Measurements from ENCODE around the gene TSGA10IP. TPM values are rescaled to one million over a fixed set of nuclear protein-coding genes. Genes with fewer than 3 reads are reported as not detected.

The TSGA10IP gene
- total RNA-seq, 1 donor from 2014 or later, result not detected

- Mint-ChIP-seq H3K27ac (ENCODE audit: unreplicated experiment) (no peak overlapping the region), H3K27me3 (ENCODE audit: low read depth, unreplicated experiment) (peaks cover 3% of the 10 kb centered on the region), H3K4me1 (ENCODE audit: low read depth, unreplicated experiment) (peaks cover 10% of the 10 kb centered on the region), H3K4me3 (ENCODE audit: unreplicated experiment) (no peak overlapping the region), H3K36me3 (ENCODE audit: low read depth, unreplicated experiment) (peaks cover 3% of the 10 kb centered on the region), H3K9me3 (ENCODE audit: unreplicated experiment) (peaks cover 2% of the 10 kb centered on the region)
- TF ChIP-seq EZH2 (IDR thresholded peaks at IDR 0.05; ENCODE audit: insufficient read depth, low read length) (no peak), CTCF (IDR thresholded peaks at IDR 0.05; ENCODE audit: insufficient read depth, low read depth, low read length) (no peak)
- no peak overlapping the region for H3K9ac ChIP-seq (ENCODE audit: low read length)
- H3K4me3 ChIP-seq (ENCODE audit: insufficient read depth, low read depth, low read length), result no peak overlapping the region
- H2AFZ ChIP-seq (ENCODE audit: low read depth, low read length), result no peak overlapping the region
- no peak overlapping the region for H3K4me2 ChIP-seq (ENCODE audit: low read length)
- H3K36me3 ChIP-seq (ENCODE audit: insufficient read depth, low read length), result peaks cover 9% of the 10 kb centered on the region
- DNase-seq (ENCODE audit: low read depth) (no peak), FAIRE-seq (no peak)
- peaks cover 8% of the 10 kb centered on the region for H3K4me1 ChIP-seq (ENCODE audit: insufficient read depth, low read length)
- peaks cover 3% of the 10 kb centered on the region for H3K27me3 ChIP-seq (ENCODE audit: insufficient read depth, low read length)
- peaks cover 3% of the 10 kb centered on the region for H4K20me1 ChIP-seq (ENCODE audit: insufficient read depth, low read length)
- H3K79me2 ChIP-seq (ENCODE audit: insufficient read depth, low read length), result peaks cover 11% of the 10 kb centered on the region
- H3K9me3 ChIP-seq (ENCODE audit: insufficient read depth, low read depth, low read length), result no peaks in the 10 kb centered on the region
- H3K27ac ChIP-seq (ENCODE audit: low read depth, low read length), result no peak overlapping the region
Measured at GRCh38 chr11:66008095-66008467, 62.8 kb downstream of the TSGA10IP start.

GRCh38 chr11:66008468-66009101, 63.3 kb downstream of the TSGA10IP start:
- no peak overlapping the region for H3K4me2 ChIP-seq (ENCODE audit: low read length)
- no peak overlapping the region for H2AFZ ChIP-seq (ENCODE audit: low read depth, low read length)
- H4K20me1 ChIP-seq (ENCODE audit: insufficient read depth, low read length), result peaks cover 3% of the 10 kb centered on the region
- Mint-ChIP-seq H3K36me3 (ENCODE audit: low read depth, unreplicated experiment) (peaks cover 3% of the 10 kb centered on the region), H3K9me3 (ENCODE audit: unreplicated experiment) (peaks cover 2% of the 10 kb centered on the region), H3K4me3 (ENCODE audit: unreplicated experiment) (no peak overlapping the region), H3K4me1 (ENCODE audit: low read depth, unreplicated experiment) (peaks cover 7% of the 10 kb centered on the region), H3K27me3 (ENCODE audit: low read depth, unreplicated experiment) (peaks cover 3% of the 10 kb centered on the region), H3K27ac (ENCODE audit: unreplicated experiment) (no peak overlapping the region)
- H3K27me3 ChIP-seq (ENCODE audit: insufficient read depth, low read length), result peaks cover 3% of the 10 kb centered on the region
- no peak for TF ChIP-seq CTCF (IDR thresholded peaks at IDR 0.05; ENCODE audit: insufficient read depth, low read depth, low read length)
- TF ChIP-seq EZH2 (IDR thresholded peaks at IDR 0.05; ENCODE audit: insufficient read depth, low read length), result no peak
- DNase-seq (ENCODE audit: low read depth), result no peak
- no peaks in the 10 kb centered on the region for H3K9me3 ChIP-seq (ENCODE audit: insufficient read depth, low read depth, low read length)
- no peak overlapping the region for H3K4me3 ChIP-seq (ENCODE audit: insufficient read depth, low read depth, low read length)
- no peak for FAIRE-seq
- H3K9ac ChIP-seq (ENCODE audit: low read length), result no peak overlapping the region
- H3K79me2 ChIP-seq (ENCODE audit: insufficient read depth, low read length), result peaks cover 6% of the 10 kb centered on the region
- peaks cover 9% of the 10 kb centered on the region for H3K36me3 ChIP-seq (ENCODE audit: insufficient read depth, low read length)
- H3K27ac ChIP-seq (ENCODE audit: low read depth, low read length), result no peak overlapping the region
- H3K4me1 ChIP-seq (ENCODE audit: insufficient read depth, low read length), result peaks cover 8% of the 10 kb centered on the region

Other genes with a start within 250 kb of the TSGA10IP start
- gene KAT5, start 233.2 kb upstream of the TSGA10IP start, total RNA-seq, result 26.8 and 31.4 TPM in 2 replicates
- gene RNASEH2C, start 224.7 kb upstream of the TSGA10IP start, total RNA-seq, result 24.7 and 25.0 TPM in 2 replicates
- 10.4 and 10.9 TPM in 2 replicates for gene AP5B1, start 164.5 kb upstream of the TSGA10IP start, total RNA-seq
- 0.22 and 1.0 TPM in 2 replicates for gene OVOL1, start 158.4 kb upstream of the TSGA10IP start, total RNA-seq
- gene SNX32, start 111.5 kb upstream of the TSGA10IP start, total RNA-seq, result 1.2 and 1.5 TPM in 2 replicates
- gene CFL1, start 87.3 kb upstream of the TSGA10IP start, total RNA-seq, result 1,793 and 1,931 TPM in 2 replicates
- 59.9 and 64.3 TPM in 2 replicates for gene MUS81, start 85.0 kb upstream of the TSGA10IP start, total RNA-seq
- 97.3 and 119 TPM in 2 replicates for gene EFEMP2, start 72.7 kb upstream of the TSGA10IP start, total RNA-seq
- not detected in 2 replicates for gene CTSW, start 65.6 kb upstream of the TSGA10IP start, total RNA-seq
- gene FIBP, start 57.0 kb upstream of the TSGA10IP start, total RNA-seq, result 67.4 and 68.7 TPM in 2 replicates
- gene CCDC85B, start 54.8 kb upstream of the TSGA10IP start, total RNA-seq, result 29.9 and 31.4 TPM in 2 replicates
- 24.5 and 37.9 TPM in 2 replicates for gene FOSL1, start 45.1 kb upstream of the TSGA10IP start, total RNA-seq
- gene C11orf68, start 26.4 kb upstream of the TSGA10IP start, total RNA-seq, result 34.6 and 35.3 TPM in 2 replicates
- 158 and 169 TPM in 2 replicates for gene DRAP1, start 26.1 kb upstream of the TSGA10IP start, total RNA-seq
- 36.3 and 36.5 TPM in 2 replicates for gene SART1, start 16.3 kb downstream of the TSGA10IP start, total RNA-seq
- gene EIF1AD, start 56.7 kb downstream of the TSGA10IP start, total RNA-seq, result 35.9 and 42.7 TPM in 2 replicates
- 158 and 180 TPM in 2 replicates for gene BANF1, start 57.0 kb downstream of the TSGA10IP start, total RNA-seq
- gene CST6, start 66.5 kb downstream of the TSGA10IP start, total RNA-seq, result not detected in 2 replicates
- gene CATSPER1, start 81.0 kb downstream of the TSGA10IP start, total RNA-seq, result 0.45 TPM in 1 of 2 replicates, not detected in the other
- 0.46 and 0.61 TPM in 2 replicates for gene GAL3ST3, start 103.7 kb downstream of the TSGA10IP start, total RNA-seq
- gene SF3B2, start 106.9 kb downstream of the TSGA10IP start, total RNA-seq, result 169 and 170 TPM in 2 replicates
- 86.0 and 86.9 TPM in 2 replicates for gene PACS1, start 124.8 kb downstream of the TSGA10IP start, total RNA-seq

All from astrocyte (in vitro differentiated cells and primary cell).